GM18507 (cell line): Measurements from ENCODE around the gene PIK3CA.
A peak's percentile ranks its signal among the peaks of the same experiment; 100 is the strongest.
"Not testable (repeated sequence)": the region's sequence is repeated elsewhere in the genome, so short reads cannot be mapped to it uniquely, and the experiment has no call there.

Experiments used
- DNase-seq: peaks from one replicate; pipeline ENCODE4 v3.0.0; 2011; ENCODE audit warnings: low read depth; ENCODE audit not compliant: insufficient read length; ENCODE audit errors: extremely low spot score
- FAIRE-seq: peaks from 2 replicates; lab custom pipeline; 2011; peaks lifted over from hg19 to GRCh38; lab: Jason Lieb, UNC

Gene PIK3CA

GRCh38 chr3:179147873-179148615 is at the start of gene PIK3CA:
Gene PIK3CA, plus strand, starts transcription at chr3:179148357. Its CDS starts 50,469 bp downstream, at chr3:179198826.
- peak; percentile 99 for FAIRE-seq

GRCh38 chr3:179098388-179099077 is 49.6 kb upstream of the PIK3CA start:
- no peak for FAIRE-seq
- DNase-seq, result no peak

More at GRCh38 chr3:179147873-179148615, at the start of gene PIK3CA:
- peak; percentile 64 for DNase-seq

- peak; percentile 44 for FAIRE-seq
- DNase-seq, result no peak
These were observed 47.5 kb upstream of the PIK3CA start for GRCh38 chr3:179100652-179101051.

GRCh38 chr3:179105881-179106280 is 42.3 kb upstream of the PIK3CA start:
- DNase-seq (no peak), FAIRE-seq (no peak)

GRCh38 chr3:179107617-179108016 is 40.5 kb upstream of the PIK3CA start:
- DNase-seq (no peak), FAIRE-seq (no peak)

GRCh38 chr3:179108086-179108485 is 40.1 kb upstream of the PIK3CA start:
- FAIRE-seq (peak; percentile 49), DNase-seq (no peak)

- DNase-seq (no peak), FAIRE-seq (peak; percentile 15)
These were observed 34.3 kb upstream of the PIK3CA start for GRCh38 chr3:179113903-179114302.

GRCh38 chr3:179115444-179115843 is 32.7 kb upstream of the PIK3CA start:
- DNase-seq, result not testable (repeated sequence)

GRCh38 chr3:179116816-179117215 is 31.3 kb upstream of the PIK3CA start:
- FAIRE-seq, result no peak

More at GRCh38 chr3:179115444-179115843, 32.7 kb upstream of the PIK3CA start:
- FAIRE-seq, result not testable (repeated sequence)

GRCh38 chr3:179132191-179132890 is 15.8 kb upstream of the PIK3CA start:
- DNase-seq, FAIRE-seq: not testable (repeated sequence)

More at GRCh38 chr3:179116816-179117215, 31.3 kb upstream of the PIK3CA start:
- no peak for DNase-seq

GRCh38 chr3:179133575-179133974 is 14.6 kb upstream of the PIK3CA start:
- FAIRE-seq (no peak), DNase-seq (no peak)

GRCh38 chr3:179136195-179136594 is 12.0 kb upstream of the PIK3CA start:
- DNase-seq (no peak), FAIRE-seq (no peak)

GRCh38 chr3:179141890-179142289 is 6.3 kb upstream of the PIK3CA start:
- FAIRE-seq (no peak), DNase-seq (no peak)

- DNase-seq (peak; percentile 11), FAIRE-seq (no peak)
These were observed 1.1 kb upstream of the PIK3CA start for GRCh38 chr3:179146911-179147513.

- FAIRE-seq (no peak), DNase-seq (no peak)
These were observed 664 bp upstream of the PIK3CA start for GRCh38 chr3:179147514-179147872.

- DNase-seq (peak; percentile 2), FAIRE-seq (peak; percentile 36)
These were observed 654 bp downstream of the PIK3CA start for GRCh38 chr3:179148616-179149405.

GRCh38 chr3:179149406-179149867 is 1.3 kb downstream of the PIK3CA start:
- DNase-seq (no peak), FAIRE-seq (peak; percentile 84)

GRCh38 chr3:179149951-179150350 is 1.8 kb downstream of the PIK3CA start:
- DNase-seq (no peak), FAIRE-seq (no peak)

- no peak for DNase-seq
- FAIRE-seq, result no peak
These were observed 2.5 kb downstream of the PIK3CA start for GRCh38 chr3:179150610-179151009.
